Measurements from ENCODE around the gene ITGB6.

- TF ChIP-seq CTCF (IDR thresholded peaks at IDR 0.05; ENCODE audit: insufficient read depth, low read depth, low read length) (peak; percentile 81), EZH2 (IDR thresholded peaks at IDR 0.05; ENCODE audit: insufficient read depth, low read length) (no peak)
Observed at GRCh38 chr2:160109939-160110673, 90.0 kb downstream of the ITGB6 start.

All from astrocyte (in vitro differentiated cells and primary cell).